PC-9 (cell line): ENCODE data around the gene DNAJA1.
"Not testable (repeated sequence)": the region's sequence is repeated elsewhere in the genome, so short reads cannot be mapped to it uniquely, and the experiment has no call there.

Experiments used
- CTCF ChIP-seq: fragments of 200-600 bp; sonication (generic); conservative IDR thresholded peaks from 2 replicates; pipeline ENCODE4 v1.6.1; 2017; ENCODE audit warnings: mixed run types, antibody characterized with exemption, mild to moderate bottlenecking, moderate library complexity
- EZH2 ChIP-seq: fragments of 200-600 bp; sonication (generic); IDR thresholded peaks from 2 replicates; pipeline ENCODE4 v1.8.0; 2017; ENCODE audit warnings: antibody characterized with exemption, low read depth

- TF ChIP-seq CTCF, EZH2: not testable (repeated sequence)
Observed at GRCh38 chr9:33005335-33005734, 19.7 kb upstream of the DNAJA1 start.
